H9 (cell line): ENCODE measurements around the gene MARCHF9. TPM values are rescaled to one million over a fixed set of nuclear protein-coding genes. Genes with fewer than 3 reads are reported as not detected.
A peak's percentile ranks its signal among the peaks of the same experiment; 100 is the strongest.

Experiments
- DNase-seq: peaks from one replicate; pipeline ENCODE4 v3.0.0-alpha.2; 2017
- H2AFZ ChIP-seq: one replicate; pipeline ENCODE4 v1.6.1; 2013; ENCODE audit warnings: mild to moderate bottlenecking, low read length, control low read depth, moderate library complexity
- H2AK5ac ChIP-seq: 2 replicates; pipeline ENCODE4 v1.6.1; 2013; ENCODE audit warnings: low read length, control low read depth, mixed read lengths; ENCODE audit not compliant: insufficient read length
- H2BK120ac ChIP-seq: one replicate; pipeline ENCODE4 v1.6.1; 2013; ENCODE audit warnings: low read depth, mild to moderate bottlenecking, low read length, control low read depth, inconsistent platforms; ENCODE audit not compliant: poor library complexity, severe bottlenecking
- H2BK12ac ChIP-seq: 2 replicates; pipeline ENCODE4 v1.6.1; 2013; ENCODE audit warnings: low read length, control low read depth, mixed read lengths, low read depth; ENCODE audit not compliant: insufficient read length
- H2BK15ac ChIP-seq: 2 replicates; pipeline ENCODE4 v1.6.1; 2013; ENCODE audit warnings: low read depth, low read length, control low read depth
- H2BK20ac ChIP-seq: one replicate; pipeline ENCODE4 v1.6.1; 2013; ENCODE audit warnings: low read depth, mild to moderate bottlenecking, low read length, control low read depth, inconsistent platforms; ENCODE audit not compliant: poor library complexity, severe bottlenecking
- H2BK5ac ChIP-seq: 2 replicates; pipeline ENCODE4 v1.6.1; 2013; ENCODE audit warnings: low read length, control low read depth, mixed read lengths; ENCODE audit not compliant: insufficient read length
- H3K14ac ChIP-seq: 2 replicates; pipeline ENCODE4 v1.6.1; 2013; ENCODE audit warnings: low read length, control low read depth; ENCODE audit not compliant: insufficient read depth
- H3K18ac ChIP-seq: 2 replicates; pipeline ENCODE4 v1.6.1; 2013; ENCODE audit warnings: low read depth, mild to moderate bottlenecking, mixed read lengths, low read length, control low read depth; ENCODE audit not compliant: insufficient read length
- H3K23ac ChIP-seq: 2 replicates; pipeline ENCODE4 v1.6.1; 2013; ENCODE audit warnings: low read length, control low read depth, mixed read lengths, low read depth; ENCODE audit not compliant: insufficient read length
- H3K23me2 ChIP-seq: 2 replicates; pipeline ENCODE4 v1.6.1; 2013; ENCODE audit warnings: low read depth, mild to moderate bottlenecking, mixed read lengths, low read length, control low read depth; ENCODE audit not compliant: insufficient read length, poor library complexity, severe bottlenecking
- H3K27ac ChIP-seq: 2 replicates; pipeline ENCODE4 v1.5.1; 2013; ENCODE audit warnings: low read length, control low read depth, mixed read lengths, low read depth; ENCODE audit not compliant: insufficient read length
- H3K27me3 ChIP-seq: 2 replicates; pipeline ENCODE4 v1.6.1; 2013; ENCODE audit warnings: low read length, control low read depth, inconsistent platforms; ENCODE audit not compliant: insufficient read depth
- H3K4ac ChIP-seq: 2 replicates; pipeline ENCODE4 v1.6.1; 2013; ENCODE audit warnings: low read depth, mild to moderate bottlenecking, control low read depth, inconsistent platforms, low read length, moderate library complexity
- H3K4me1 ChIP-seq: 2 replicates; pipeline ENCODE4 v1.6.1; 2013; ENCODE audit warnings: low read length, control low read depth, inconsistent platforms; ENCODE audit not compliant: insufficient read depth
- H3K4me2 ChIP-seq: 2 replicates; pipeline ENCODE4 v1.6.1; 2013; ENCODE audit warnings: low read length, control low read depth, mixed read lengths; ENCODE audit not compliant: insufficient read length, insufficient read depth
- H3K56ac ChIP-seq: 2 replicates; pipeline ENCODE4 v1.6.1; 2013; ENCODE audit warnings: low read depth, mild to moderate bottlenecking, mixed read lengths, low read length, control low read depth; ENCODE audit not compliant: insufficient read length
- H3K79me1 ChIP-seq: 2 replicates; pipeline ENCODE4 v1.6.1; 2013; ENCODE audit warnings: low read depth, mild to moderate bottlenecking, moderate library complexity, low read length, control low read depth, inconsistent platforms; ENCODE audit not compliant: insufficient read depth, poor library complexity, severe bottlenecking
- H3K79me2 ChIP-seq: 2 replicates; pipeline ENCODE4 v1.6.1; 2013; ENCODE audit warnings: low read length, control low read depth, inconsistent platforms; ENCODE audit not compliant: insufficient read depth
- H3K9ac ChIP-seq: 2 replicates; pipeline ENCODE4 v1.6.1; 2013; ENCODE audit warnings: low read length, control low read depth, mixed read lengths; ENCODE audit not compliant: insufficient read length; ENCODE audit errors: extremely low read depth
- H3K9me3 ChIP-seq: one replicate; pipeline ENCODE4 v1.6.1; 2013; ENCODE audit warnings: low read depth, low read length, inconsistent platforms; ENCODE audit not compliant: control insufficient read depth
- H3T11ph ChIP-seq: one replicate; pipeline ENCODE4 v1.6.1; 2013; ENCODE audit warnings: mild to moderate bottlenecking, low read length, control low read depth, inconsistent platforms
- H4K20me1 ChIP-seq: one replicate; pipeline ENCODE4 v1.6.1; 2013; ENCODE audit not compliant: control insufficient read depth, insufficient read length, insufficient read depth
- H4K5ac ChIP-seq: 2 replicates; pipeline ENCODE4 v1.6.1; 2013; ENCODE audit warnings: low read depth, mild to moderate bottlenecking, mixed read lengths, low read length, control low read depth; ENCODE audit not compliant: insufficient read length
- H4K8ac ChIP-seq: replicated peaks from 2 replicates; pipeline ENCODE4 v1.6.1; 2013; ENCODE audit warnings: low read length, control low read depth, mixed read lengths, low read depth; ENCODE audit not compliant: insufficient read length
- H4K91ac ChIP-seq: 2 replicates; pipeline ENCODE4 v1.6.1; 2013; ENCODE audit warnings: low read depth, mild to moderate bottlenecking, moderate library complexity, mixed read lengths, low read length, control low read depth; ENCODE audit not compliant: insufficient read length
- H3K27ac Mint-ChIP-seq, 3 experiments: 2 replicates in 2 of 3; 3 replicates in 1 of 3; pipeline ENCODE4 v1.8.0; 2020 to 2021; ENCODE audit warnings: mixed read lengths in 3 of 3, mild to moderate bottlenecking in 1 of 3, moderate library complexity in 1 of 3
- H3K27me3 Mint-ChIP-seq: 2 replicates; pipeline ENCODE4 v1.8.0; 2021; ENCODE audit warnings: low read depth, mild to moderate bottlenecking, moderate library complexity, mixed read lengths
- H3K36me3 Mint-ChIP-seq, 3 experiments: 2 replicates in 2 of 3; 3 replicates in 1 of 3; pipeline ENCODE4 v1.8.0; 2020 to 2021; ENCODE audit warnings: low read depth in 3 of 3, mixed read lengths in 3 of 3; ENCODE audit not compliant: insufficient read depth in 1 of 3
- H3K4me1 Mint-ChIP-seq, 2 experiments: 2 replicates each; pipeline ENCODE4 v1.8.0; 2020; ENCODE audit warnings: mixed read lengths in 2 of 2
- H3K4me3 Mint-ChIP-seq, 2 experiments: 2 replicates in 1 of 2; 3 replicates in 1 of 2; pipeline ENCODE4 v1.8.0; 2020 to 2021; ENCODE audit warnings: mild to moderate bottlenecking in 2 of 2, mixed read lengths in 2 of 2, moderate library complexity in 1 of 2
- H3K9me3 Mint-ChIP-seq, 2 experiments: 2 replicates in 1 of 2; 3 replicates in 1 of 2; pipeline ENCODE4 v1.8.0; 2020; ENCODE audit warnings: mild to moderate bottlenecking in 2 of 2, mixed read lengths in 2 of 2, moderate library complexity in 1 of 2
- WGBS: extraction: QIAGEN DNeasy Blood & Tissue Kit; methylation state at CpG from one replicate; pipeline ENCODE4 v1.1.7; 2013; ENCODE audit warnings: missing lambda C conversion rate, low lambda C conversion rate, mixed read lengths; ENCODE audit not compliant: insufficient read length; ENCODE audit errors: extremely low coverage; 5-methylcytosine and 5-hydroxymethylcytosine counted together
- total RNA-seq: library from RNA; stranded (reverse); gene quantifications from 2 replicates; pipeline ENCODE4 v1.2.1, GENCODE V29; 2021
- TF ChIP-seq, protein P1 (sequence below): fragments of 200-600 bp; sonication (generic); conservative IDR thresholded peaks from 3 replicates; pipeline ENCODE4 v1.8.0; 2021; ENCODE audit warnings: antibody characterized with exemption, mild to moderate bottlenecking

Gene MARCHF9
- total RNA-seq, 1 experiment from 2014 or later, result 20.5 TPM

- Histone ChIP-seq H2AFZ (no peak overlapping the region), H4K8ac (no peak overlapping the region), H3K4me2 (no peak overlapping the region), H3K23me2 (peaks cover 16% of the 10 kb centered on the region), H3K27ac (no peak overlapping the region), H3K4me1 (peaks cover 2% of the 10 kb centered on the region; the same call in 1 of the 2 replicates), H3K27me3 (peaks cover 44% of the 10 kb centered on the region), H2AK5ac (no peak overlapping the region), H2BK120ac (no peak overlapping the region), H2BK5ac (no peak overlapping the region), H4K20me1 (peaks cover 2% of the 10 kb centered on the region), H4K5ac (no peak overlapping the region), H3K18ac (no peak overlapping the region), H3K9ac (no peak overlapping the region), H3K79me1 (no peaks in the 10 kb centered on the region), H3T11ph (no peak overlapping the region), H3K4ac (no peak overlapping the region), H4K91ac (no peak overlapping the region), H3K56ac (no peak overlapping the region), H3K23ac (no peak overlapping the region), H3K14ac (no peak overlapping the region), H2BK12ac (no peak overlapping the region), H2BK20ac (no peak overlapping the region), H3K79me2 (no peaks in the 10 kb centered on the region), H3K9me3 (no peaks in the 10 kb centered on the region), H2BK15ac (no peak overlapping the region)
- Mint-ChIP-seq H3K9me3 (no peaks in the 10 kb centered on the region; a peak in 1 of 5 replicates), H3K27ac (no peak overlapping the region), H3K27me3 (peaks cover 79% of the 10 kb centered on the region), H3K36me3 (no peaks in the 10 kb centered on the region; a peak in 1 of 7 replicates), H3K4me1 (peaks cover 26 to 32% of the 10 kb centered on the region in 2 experiments), H3K4me3 (peak overlapping the region in 1 of 2 experiments; percentile 86; a peak in 1 of 5 replicates)
- no peak for DNase-seq
- TF ChIP-seq, protein P1, sequence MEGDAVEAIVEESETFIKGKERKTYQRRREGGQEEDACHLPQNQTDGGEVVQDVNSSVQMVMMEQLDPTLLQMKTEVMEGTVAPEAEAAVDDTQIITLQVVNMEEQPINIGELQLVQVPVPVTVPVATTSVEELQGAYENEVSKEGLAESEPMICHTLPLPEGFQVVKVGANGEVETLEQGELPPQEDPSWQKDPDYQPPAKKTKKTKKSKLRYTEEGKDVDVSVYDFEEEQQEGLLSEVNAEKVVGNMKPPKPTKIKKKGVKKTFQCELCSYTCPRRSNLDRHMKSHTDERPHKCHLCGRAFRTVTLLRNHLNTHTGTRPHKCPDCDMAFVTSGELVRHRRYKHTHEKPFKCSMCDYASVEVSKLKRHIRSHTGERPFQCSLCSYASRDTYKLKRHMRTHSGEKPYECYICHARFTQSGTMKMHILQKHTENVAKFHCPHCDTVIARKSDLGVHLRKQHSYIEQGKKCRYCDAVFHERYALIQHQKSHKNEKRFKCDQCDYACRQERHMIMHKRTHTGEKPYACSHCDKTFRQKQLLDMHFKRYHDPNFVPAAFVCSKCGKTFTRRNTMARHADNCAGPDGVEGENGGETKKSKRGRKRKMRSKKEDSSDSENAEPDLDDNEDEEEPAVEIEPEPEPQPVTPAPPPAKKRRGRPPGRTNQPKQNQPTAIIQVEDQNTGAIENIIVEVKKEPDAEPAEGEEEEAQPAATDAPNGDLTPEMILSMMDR, result no peak
- WGBS, result no CpG with 5 or more reads among the region's 10 CpGs
These were observed 14.9 kb upstream of the MARCHF9 start for GRCh38 chr12:57739914-57740538.
